Endometrial microvascular endothelial cells (primary cell): Measurements from ENCODE around the gene KCNT1. TPM values are rescaled to one million over a fixed set of nuclear protein-coding genes. Genes with fewer than 3 reads are reported as not detected.

Experiments
- in situ Hi-C: cut with HindIII; loops from 2 replicates; pipeline ENCODE4 v1.10.0; 2017; ENCODE audit warnings: low sequenced_read_pairs, low pct_unique_long_range_greater_than_20kb; ENCODE audit errors: inconsistent ontology term
- total RNA-seq: library from RNA; depleted of rRNA; stranded (reverse); fragments of >200 nt; gene quantifications from one replicate; pipeline ENCODE4 v1.2.3, GENCODE V29; 2015; ENCODE audit errors: inconsistent ontology term

The KCNT1 gene
- total RNA-seq, 1 donor from 2014 or later = not detected

DNA sequence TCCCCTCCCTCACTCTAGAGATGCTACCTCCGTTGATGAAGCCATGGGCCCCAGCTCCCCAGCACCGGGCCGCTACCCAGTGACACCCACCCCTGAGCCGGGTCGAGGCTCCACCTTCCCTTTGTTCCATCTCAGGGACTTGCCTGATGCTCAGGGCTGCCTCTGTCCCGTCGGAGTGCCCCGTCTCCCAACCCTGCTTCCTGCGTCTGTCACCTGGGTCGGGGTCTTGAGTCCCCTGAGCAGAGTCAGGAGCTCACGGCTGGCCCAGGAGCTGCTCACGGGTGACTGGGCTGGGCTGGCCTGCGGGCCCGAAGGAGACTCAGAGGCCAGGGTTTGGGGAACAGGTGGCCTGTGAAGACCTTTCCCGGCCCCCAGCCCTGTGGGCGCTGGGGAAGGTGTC, 85.3 kb downstream of the KCNT1 start:
- in situ Hi-C loops = no loop called here

GRCh38 chr9:135787776-135788575, 86.0 kb downstream of the KCNT1 start:
- in situ Hi-C loops = no loop called here

- in situ Hi-C loops = no loop called here
Observed at GRCh38 chr9:135788576-135789300, 86.8 kb downstream of the KCNT1 start.

GRCh38 chr9:135789838-135790291, 87.9 kb downstream of the KCNT1 start:
- in situ Hi-C loops = no loop called here

GRCh38 chr9:135790356-135790755, 88.4 kb downstream of the KCNT1 start:
- in situ Hi-C loops = no loop called here

- in situ Hi-C loops = no loop called here
Observed at GRCh38 chr9:135790850-135791249, 88.9 kb downstream of the KCNT1 start.

DNA sequence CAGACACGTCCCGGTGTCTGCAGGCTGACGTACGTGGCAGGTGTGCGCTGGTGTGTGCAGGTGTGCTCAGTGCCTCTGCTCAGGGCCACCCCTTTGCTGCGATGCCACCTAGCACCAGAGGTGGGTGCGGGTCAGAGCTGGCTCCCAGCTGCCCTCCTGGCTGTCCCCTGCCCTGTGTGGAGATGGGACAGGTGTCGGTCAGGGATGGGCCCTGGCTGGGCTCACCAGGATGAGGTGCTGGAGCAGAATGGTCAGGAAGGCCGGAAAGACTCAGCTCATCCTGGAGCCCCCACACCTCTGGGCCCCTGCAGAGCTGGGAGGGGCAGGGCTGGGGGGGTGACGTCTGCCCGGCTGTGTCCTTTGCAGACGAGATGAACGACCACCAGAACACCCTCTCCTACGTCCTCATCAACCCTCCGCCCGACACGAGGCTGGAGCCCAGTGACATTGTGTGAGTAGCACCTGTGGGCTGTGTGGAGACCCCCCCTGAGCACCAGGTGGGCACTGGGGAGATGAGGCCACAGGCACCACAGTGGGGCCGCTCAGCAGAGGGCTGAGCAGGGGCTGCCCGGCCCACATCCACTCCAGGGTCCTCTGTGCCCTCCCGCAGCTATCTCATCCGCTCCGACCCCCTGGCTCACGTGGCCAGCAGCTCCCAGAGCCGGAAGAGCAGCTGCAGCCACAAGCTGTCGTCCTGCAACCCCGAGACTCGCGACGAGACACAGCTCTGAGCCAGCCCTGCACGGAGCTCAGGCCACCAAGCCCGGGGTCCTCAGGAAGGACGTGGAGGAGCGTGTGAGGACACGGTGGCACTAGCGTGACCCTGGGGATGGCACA, 89.7 kb downstream of the KCNT1 start:
- in situ Hi-C loops = no loop called here

DNA sequence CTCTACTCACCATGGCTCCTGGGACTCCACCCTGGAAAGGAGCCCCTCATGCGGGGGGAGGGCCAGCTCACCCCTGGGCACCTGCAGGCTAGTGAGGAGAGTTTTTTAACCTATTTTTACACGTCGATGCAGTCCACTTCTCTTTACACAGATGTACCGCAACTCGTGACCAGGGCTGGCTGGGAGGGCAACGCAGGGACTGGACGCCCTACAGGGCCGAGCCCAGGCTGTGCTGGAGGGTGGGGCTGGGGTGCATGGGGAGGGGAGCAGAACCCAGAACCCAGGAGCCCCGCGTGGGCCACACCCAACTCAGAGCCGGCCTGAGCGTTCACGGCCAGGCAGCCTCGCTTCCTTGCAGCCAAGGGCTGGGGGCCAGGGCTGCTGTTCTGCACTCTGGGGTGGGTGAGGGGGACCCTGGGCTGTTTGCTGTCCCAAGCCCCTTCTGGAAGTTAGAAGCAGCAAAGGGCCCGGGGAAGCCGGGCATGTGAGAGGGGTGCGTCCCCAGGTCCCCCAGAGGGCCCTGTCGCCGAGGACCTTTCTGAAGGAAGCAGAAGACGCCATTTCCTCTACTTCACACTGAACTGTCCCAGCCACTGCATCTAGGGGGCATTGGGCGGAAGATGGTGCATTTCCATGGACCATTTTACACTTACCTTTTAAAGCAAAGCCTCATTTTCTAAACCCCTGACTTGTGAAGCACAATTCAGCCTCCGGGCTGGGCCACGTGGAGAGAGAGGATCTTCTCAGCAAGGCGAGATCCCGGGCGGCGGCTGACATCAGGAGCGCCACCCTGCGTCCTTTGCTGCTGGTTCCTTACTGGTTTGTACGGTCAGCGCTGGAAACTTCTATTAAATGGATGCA, 90.5 kb downstream of the KCNT1 start:
- in situ Hi-C loops = no loop called here

DNA sequence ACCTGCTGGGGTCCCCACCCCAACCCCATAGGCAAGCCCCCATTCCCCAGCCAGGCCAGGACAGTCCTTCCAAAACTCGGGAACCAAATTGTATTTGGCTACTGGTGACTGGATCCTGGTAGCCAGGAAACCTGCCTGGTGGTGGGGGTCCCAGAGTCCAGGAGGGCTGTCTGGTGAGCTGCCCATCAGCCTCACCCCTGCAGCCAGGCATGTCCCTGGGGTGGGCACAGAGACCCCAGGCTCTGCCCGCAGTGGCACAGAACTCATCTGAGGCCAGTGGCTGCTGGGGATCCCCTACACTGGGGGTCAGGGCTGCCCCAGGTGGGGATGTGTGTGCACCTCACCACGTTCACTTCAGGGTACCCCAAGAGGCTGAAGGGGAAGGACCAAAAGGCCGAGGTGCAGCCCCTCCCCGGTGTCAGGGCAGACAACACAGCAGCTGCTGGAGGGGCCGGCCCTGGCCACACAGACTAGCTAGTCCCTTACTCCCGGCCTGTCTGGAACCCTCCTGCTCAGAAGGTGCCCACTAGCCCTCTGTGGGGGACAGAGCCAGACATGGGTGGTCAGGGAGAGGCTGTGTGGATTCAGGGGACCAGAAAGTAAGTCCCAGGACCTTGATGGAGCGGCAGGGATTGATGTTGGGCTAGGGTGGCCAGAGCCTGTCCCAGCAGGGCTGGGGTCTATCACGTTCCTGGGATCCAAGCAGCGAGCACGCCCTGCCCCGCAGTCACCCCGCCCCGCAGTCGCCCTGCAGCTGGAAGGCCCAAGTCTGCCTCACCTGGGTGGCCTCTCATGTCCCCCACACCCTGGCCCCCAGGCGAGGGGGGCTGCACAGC, 91.5 kb downstream of the KCNT1 start:
- in situ Hi-C loops = no loop called here

- in situ Hi-C loops = no loop called here
Observed at GRCh38 chr9:135794057-135794335, 92.0 kb downstream of the KCNT1 start.

DNA sequence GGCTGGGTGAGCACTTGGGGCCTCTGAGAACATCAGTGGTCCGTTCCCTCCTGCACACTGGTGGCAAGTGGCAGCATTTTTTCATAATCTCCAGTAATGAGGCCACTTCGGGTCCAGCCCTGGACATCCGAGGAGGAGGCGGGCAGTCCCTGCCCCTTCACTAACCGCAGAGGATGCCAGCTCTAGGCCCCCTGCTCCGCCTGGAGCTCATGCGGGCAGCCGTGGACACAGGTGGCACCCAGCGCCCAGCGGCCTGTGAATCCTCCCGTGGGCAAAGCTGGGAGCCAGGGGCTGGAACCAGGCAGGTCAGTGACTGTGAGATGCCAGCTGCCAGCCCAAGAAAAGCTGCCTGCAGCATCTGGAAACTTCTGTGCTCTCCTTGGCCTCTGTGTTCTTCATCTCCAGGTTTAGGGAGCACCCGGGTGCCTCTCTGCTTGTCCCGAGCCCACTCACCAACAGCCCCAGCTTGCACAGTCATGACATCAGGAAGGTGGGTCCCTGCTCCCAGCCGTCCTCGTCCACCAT, 92.4 kb downstream of the KCNT1 start:
- in situ Hi-C loops = no loop called here

DNA sequence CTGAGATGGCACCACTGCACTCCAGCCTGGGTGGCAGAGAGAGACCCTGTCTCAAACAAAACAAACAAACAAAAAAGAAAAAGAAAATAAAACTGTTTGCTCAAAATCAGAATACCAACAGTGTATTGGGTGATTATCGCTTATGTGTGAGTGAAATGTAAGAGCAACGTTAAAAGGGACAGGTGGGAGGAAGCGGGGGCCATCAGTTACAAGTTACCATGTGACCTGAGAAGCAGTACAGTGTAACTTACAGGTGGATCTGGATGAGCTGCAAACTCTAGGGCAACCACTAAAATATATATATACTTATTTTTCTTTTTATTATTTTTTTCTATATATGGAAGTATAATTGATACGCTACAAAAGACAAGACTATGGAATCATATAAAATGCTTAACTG, 93.4 kb downstream of the KCNT1 start:
- in situ Hi-C loops = no loop called here

- in situ Hi-C loops = no loop called here
Observed at GRCh38 chr9:135796784-135797485, 95.0 kb downstream of the KCNT1 start.

GRCh38 chr9:135797507-135798262, 95.7 kb downstream of the KCNT1 start:
- in situ Hi-C loops = no loop called here

DNA sequence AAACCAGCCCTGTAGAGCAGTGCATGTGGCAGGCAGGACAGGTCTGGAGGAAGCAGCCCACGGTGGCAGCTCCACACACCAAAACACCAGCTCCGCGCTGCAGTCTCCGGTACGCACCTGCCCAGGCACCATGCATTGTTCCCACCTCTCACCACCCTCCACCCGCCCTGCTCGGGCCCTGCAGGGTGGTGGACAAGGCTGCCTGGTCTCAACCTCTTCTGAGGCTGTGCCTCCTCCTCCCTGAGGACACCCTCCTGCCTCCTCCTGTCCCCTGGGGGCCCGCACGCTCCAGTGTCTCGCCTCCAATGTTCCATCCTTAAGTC, 96.2 kb downstream of the KCNT1 start:
- in situ Hi-C loops = no loop called here

DNA sequence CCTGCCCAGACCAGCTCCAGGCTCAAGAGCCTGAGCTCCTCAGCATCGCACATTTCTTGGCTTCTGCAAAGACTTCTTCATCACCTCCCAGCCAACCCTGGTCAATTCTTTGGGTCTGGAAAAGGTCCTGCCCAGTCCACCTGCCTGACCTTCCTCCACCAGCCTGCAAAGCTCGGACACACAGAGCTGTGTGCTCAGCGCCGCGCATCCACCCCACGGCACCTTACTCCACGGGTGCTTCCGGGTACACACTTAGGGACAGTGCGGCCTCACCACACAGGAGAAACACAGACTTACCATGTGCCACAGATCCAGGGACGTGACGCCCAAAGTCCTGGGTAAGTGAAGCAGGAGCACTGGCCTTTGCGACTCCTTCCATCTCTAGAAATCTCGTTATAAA, 97.3 kb downstream of the KCNT1 start:
- in situ Hi-C loops = no loop called here

DNA sequence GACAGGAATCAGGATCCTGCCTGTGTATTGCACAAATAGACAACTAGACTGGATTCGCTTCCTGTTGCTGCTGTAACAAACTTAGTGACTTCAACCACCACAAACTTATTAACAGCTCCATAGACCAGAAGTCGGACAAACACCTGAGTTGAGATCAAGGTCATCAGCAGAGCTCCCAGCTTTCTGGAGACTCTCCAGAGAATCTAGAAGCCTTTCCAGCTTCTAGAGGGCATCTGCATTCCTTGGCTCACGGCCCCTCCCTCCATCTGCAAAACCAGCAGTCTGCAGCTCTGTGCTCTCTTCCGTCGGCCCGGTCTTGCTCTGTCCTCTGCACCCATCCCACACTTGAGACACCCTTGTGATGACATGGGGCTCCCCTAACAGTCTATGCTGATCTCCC, 99.1 kb downstream of the KCNT1 start:
- in situ Hi-C loops = no loop called here
